Suprapubic skin (tissue), 3 donors: ENCODE results near the gene MARCHF11.

Experiments
- POLR2A ChIP-seq, 2 donors: fragments of 450-650 bp; IDR thresholded peaks; one replicate each; pipeline ENCODE4 v1.6.1; 2017; ENCODE audit warnings: antibody characterized with exemption in 2 of 2, mild to moderate bottlenecking in 2 of 2, moderate library complexity in 2 of 2
- TF ChIP-seq, protein P1 (sequence below), 2 donors: fragments of 200-600 bp in 1 of 2; fragments of 450-650 bp in 1 of 2; sonication (generic) in 1 of 2; IDR thresholded peaks; one replicate each; pipeline ENCODE4 v1.5.1; 2016 to 2019; ENCODE audit warnings: antibody characterized with exemption in 2 of 2, mild to moderate bottlenecking in 1 of 2, moderate library complexity in 1 of 2

- no peak for TF ChIP-seq POLR2A (IDR thresholded peaks at IDR 0.05)
- TF ChIP-seq, protein P1, sequence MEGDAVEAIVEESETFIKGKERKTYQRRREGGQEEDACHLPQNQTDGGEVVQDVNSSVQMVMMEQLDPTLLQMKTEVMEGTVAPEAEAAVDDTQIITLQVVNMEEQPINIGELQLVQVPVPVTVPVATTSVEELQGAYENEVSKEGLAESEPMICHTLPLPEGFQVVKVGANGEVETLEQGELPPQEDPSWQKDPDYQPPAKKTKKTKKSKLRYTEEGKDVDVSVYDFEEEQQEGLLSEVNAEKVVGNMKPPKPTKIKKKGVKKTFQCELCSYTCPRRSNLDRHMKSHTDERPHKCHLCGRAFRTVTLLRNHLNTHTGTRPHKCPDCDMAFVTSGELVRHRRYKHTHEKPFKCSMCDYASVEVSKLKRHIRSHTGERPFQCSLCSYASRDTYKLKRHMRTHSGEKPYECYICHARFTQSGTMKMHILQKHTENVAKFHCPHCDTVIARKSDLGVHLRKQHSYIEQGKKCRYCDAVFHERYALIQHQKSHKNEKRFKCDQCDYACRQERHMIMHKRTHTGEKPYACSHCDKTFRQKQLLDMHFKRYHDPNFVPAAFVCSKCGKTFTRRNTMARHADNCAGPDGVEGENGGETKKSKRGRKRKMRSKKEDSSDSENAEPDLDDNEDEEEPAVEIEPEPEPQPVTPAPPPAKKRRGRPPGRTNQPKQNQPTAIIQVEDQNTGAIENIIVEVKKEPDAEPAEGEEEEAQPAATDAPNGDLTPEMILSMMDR (IDR thresholded peaks at IDR 0.05) = no peak
These were observed 571 bp upstream of the MARCHF11 start for GRCh38 chr5:16179936-16180788.
